IgD-negative memory B cell (primary cell): Measurements from ENCODE around the gene AAMP. TPM values are rescaled to one million over a fixed set of nuclear protein-coding genes. Genes with fewer than 3 reads are reported as not detected.

Experiments used
- H3K27ac Mint-ChIP-seq, 3 donors: one replicate each; pipeline ENCODE4 v1.8.0; 2020 to 2022; ENCODE audit warnings: mild to moderate bottlenecking in 3 of 3, mixed read lengths in 3 of 3, moderate library complexity in 1 of 3
- H3K27me3 Mint-ChIP-seq: one replicate; pipeline ENCODE4 v1.8.0; 2021; ENCODE audit warnings: mixed read lengths
- H3K36me3 Mint-ChIP-seq: one replicate; pipeline ENCODE4 v1.8.0; 2020; ENCODE audit warnings: mild to moderate bottlenecking, mixed read lengths
- H3K4me1 Mint-ChIP-seq, 3 donors: one replicate each; pipeline ENCODE4 v1.8.0; 2020 to 2022; ENCODE audit warnings: mixed read lengths in 3 of 3, mild to moderate bottlenecking in 1 of 3
- H3K4me3 Mint-ChIP-seq, 4 donors: one replicate each; pipeline ENCODE4 v1.8.0; 2020 to 2022; ENCODE audit warnings: mild to moderate bottlenecking in 4 of 4, mixed read lengths in 4 of 4, moderate library complexity in 3 of 4
- H3K9me3 Mint-ChIP-seq, 3 donors: one replicate each; pipeline ENCODE4 v1.8.0; 2020 to 2021; ENCODE audit warnings: mixed read lengths in 3 of 3, mild to moderate bottlenecking in 1 of 3
- polyA plus RNA-seq: library from polyadenylated mRNA; unstranded; fragments of 300-500 nt; fragmentation: Illumina TruSeq; gene quantifications from one replicate; pipeline ENCODE4 v1.2.3, GENCODE V29; 2021

The AAMP gene
- polyA plus RNA-seq, 1 donor from 2014 or later = 82.0 TPM

DNA sequence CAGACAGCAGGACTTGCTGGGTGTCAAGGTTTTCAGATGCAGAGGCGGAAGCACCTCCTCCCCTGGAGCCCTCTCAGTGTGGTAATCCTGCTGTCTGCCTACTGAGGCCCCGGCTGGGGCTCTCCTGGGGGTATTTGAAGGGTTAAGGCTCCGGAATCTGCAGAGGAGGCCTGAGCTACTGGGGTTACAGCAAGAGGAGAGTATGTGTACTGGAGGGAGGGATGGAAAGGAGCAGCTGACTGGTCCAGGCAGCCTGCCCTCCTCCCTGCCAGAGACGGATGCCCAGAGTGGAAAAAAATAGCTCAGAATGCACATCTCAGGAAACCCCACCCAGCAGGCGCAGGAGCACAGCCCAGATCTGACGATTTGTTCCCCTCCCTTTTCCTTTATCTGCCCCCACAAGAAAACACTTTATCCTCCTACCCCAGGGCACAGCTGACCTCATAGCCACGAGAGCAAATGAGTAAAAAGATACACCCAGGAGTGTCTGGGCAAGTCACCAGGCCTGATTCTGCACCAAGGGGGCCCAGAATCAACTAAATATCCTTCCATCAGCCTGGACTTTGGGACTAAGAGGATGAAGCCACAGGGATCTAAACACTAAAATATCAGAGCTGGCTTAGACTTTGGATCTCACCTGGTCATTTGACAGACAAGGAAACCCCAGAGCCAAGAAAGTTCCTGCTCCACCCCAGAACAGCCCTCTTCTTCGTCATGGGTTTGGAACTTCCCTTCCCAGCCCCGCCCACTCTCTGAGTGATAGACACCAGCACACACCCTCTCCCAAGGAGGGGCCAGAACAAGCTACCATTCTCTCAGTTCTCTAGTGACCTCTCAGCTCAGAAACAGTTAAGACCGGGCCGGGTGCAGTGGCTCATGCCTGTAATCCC is 16.9 kb upstream of the AAMP start:
- peak overlapping the region; percentile 89 to 99 (median 96) for H3K4me3 Mint-ChIP-seq
- no peaks in the 10 kb centered on the region for H3K9me3 Mint-ChIP-seq
- peak overlapping the region; percentile 98 to 100 (median 99) for H3K27ac Mint-ChIP-seq
- peaks cover 44 to 64% (median 61%) of the 10 kb centered on the region in 3 donors for H3K4me1 Mint-ChIP-seq
- peaks cover 3% of the 10 kb centered on the region for H3K36me3 Mint-ChIP-seq
- H3K27me3 Mint-ChIP-seq = peaks cover 2% of the 10 kb centered on the region

DNA sequence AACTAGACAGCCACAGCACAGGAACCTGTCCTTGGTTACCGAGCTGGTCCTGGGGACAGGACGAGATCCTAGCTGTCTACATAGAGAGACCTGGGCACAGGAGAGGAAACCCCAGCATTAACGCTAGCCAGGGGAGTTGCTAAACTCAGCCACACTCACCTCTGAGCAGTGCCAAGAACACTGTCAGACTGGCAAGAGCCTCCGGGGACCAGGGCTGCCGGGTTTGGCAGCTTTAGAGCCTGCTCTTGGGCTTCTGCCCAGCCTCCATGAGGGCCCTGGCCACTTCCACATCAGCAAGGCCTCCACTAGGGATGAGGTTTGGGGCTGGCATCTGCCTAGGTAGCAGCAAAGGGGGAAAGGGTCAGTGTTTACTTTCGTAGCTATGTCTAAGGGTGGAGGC is 15.7 kb upstream of the AAMP start:
- Mint-ChIP-seq H3K4me1 (peaks cover 37 to 57% (median 56%) of the 10 kb centered on the region in 3 donors), H3K36me3 (peaks cover 3% of the 10 kb centered on the region), H3K9me3 (no peaks in the 10 kb centered on the region), H3K27me3 (peaks cover 2% of the 10 kb centered on the region), H3K4me3 (peak overlapping the region; percentile 89 to 99 (median 96)), H3K27ac (peak overlapping the region; percentile 98 to 100 (median 99))

DNA sequence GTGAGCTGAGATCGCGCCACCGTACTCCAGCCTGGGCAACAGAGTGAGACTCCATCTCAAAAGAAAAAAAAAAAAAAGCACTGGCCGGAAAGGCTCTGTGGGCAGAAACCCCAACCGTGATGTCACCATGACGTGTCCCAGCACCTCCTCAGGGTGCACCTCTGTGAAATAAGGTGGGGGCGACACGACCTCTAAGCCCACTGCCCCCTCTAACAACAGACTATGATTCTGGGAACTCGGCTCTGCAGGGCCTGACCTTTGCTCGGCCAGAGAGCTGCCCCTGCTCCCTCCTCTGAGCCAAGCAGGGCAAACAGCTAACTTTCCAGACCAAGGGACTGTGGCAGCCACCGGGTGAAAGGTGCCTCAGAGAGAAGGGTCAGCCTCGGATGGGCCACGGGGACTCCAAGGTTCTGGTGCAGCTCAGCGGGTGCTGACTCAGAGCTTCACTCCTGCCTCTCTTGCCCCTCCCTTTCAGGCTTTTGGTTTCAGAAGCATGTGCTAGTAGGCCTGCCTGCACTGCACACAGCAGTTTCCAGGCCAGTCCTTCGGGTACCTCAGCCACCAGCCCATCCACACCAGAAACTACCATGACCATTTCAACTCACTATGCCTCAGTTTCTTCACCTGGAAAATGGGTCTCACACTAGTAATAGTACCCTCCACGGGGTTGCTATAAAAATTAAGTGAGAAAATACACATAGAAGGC is 14.3 kb upstream of the AAMP start:
- H3K9me3 Mint-ChIP-seq = no peaks in the 10 kb centered on the region
- H3K4me1 Mint-ChIP-seq = peaks cover 36 to 48% (median 46%) of the 10 kb centered on the region in 3 donors
- H3K36me3 Mint-ChIP-seq = peaks cover 3% of the 10 kb centered on the region
- H3K27ac Mint-ChIP-seq = peak overlapping the region; percentile 96 to 99 (median 98)
- H3K4me3 Mint-ChIP-seq = peak overlapping the region; percentile 41 to 97 (median 86)
- peaks cover 2% of the 10 kb centered on the region for H3K27me3 Mint-ChIP-seq

DNA sequence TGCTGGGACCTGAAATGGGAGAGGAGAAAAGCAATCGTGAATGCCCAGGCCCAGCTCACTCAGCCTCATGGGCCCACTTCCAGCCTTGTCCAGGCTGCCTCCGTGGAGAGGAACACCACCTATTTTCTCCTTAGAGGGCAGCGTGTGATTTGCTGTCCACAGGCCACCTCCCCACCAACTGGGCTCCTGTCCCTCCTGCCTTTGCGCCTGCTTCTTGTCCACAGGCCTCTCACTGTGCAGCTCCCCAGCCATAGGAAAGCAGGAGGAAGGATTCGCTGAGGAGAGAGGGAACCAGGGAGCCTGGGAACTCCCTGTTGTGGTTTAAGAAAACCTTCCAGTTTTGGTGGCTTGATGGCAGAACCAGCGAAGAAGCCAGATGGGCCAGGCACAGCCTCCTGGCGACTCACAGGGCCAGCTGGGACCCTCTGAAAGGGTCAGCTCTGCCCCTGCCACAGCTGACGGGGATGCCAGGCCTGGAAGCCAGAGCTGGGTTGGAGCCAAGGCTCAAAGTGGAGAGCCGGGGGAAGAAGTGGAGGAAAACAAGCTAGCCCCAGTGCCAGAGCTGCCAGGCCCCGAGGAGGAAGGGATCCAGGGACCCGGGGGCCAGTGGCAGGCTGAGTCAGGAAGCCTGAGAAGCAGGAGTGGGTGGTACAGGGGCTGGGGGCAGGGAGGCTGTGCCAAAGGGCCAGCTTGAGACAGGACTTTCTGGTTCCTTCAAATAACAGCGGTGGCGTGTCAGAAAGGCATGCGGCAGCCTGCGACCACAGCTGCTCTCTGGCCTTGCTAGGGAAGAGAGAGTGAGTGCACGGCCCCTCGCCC is 12.4 kb upstream of the AAMP start:
- peak overlapping the region in 2 of 4 donors; percentile 17 to 22 for H3K4me3 Mint-ChIP-seq
- peaks cover 2% of the 10 kb centered on the region for H3K27me3 Mint-ChIP-seq
- peaks cover 1% of the 10 kb centered on the region for H3K36me3 Mint-ChIP-seq
- H3K27ac Mint-ChIP-seq = peak overlapping the region in 2 of 3 donors; percentile 64 to 98
- H3K9me3 Mint-ChIP-seq = no peaks in the 10 kb centered on the region
- peaks cover 26 to 37% (median 34%) of the 10 kb centered on the region in 3 donors for H3K4me1 Mint-ChIP-seq

DNA sequence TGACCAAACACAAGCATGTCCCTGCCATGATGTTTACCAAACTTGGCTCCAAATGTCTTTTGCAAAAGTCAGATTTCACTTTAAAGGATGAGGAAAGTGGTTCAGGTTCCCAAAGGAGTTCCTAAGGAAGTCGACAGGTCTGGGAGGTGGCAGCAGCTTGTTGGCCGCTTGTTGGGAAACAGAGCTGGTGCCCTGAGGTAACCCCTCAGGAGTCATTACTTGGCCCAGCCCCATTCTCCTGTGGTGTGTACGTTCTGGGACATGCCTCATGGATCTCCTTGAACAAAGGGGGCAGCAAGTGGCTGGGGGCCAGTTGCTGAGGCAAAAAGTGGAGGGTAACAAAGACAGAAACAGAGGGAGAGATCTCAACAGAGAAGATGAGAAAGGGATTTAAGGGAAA is 11.5 kb upstream of the AAMP start:
- Mint-ChIP-seq H3K4me1 (peaks cover 16 to 28% (median 24%) of the 10 kb centered on the region in 3 donors), H3K36me3 (peaks cover 1% of the 10 kb centered on the region), H3K4me3 (no peak overlapping the region), H3K9me3 (no peaks in the 10 kb centered on the region), H3K27me3 (peaks cover 2% of the 10 kb centered on the region), H3K27ac (no peak overlapping the region)

DNA sequence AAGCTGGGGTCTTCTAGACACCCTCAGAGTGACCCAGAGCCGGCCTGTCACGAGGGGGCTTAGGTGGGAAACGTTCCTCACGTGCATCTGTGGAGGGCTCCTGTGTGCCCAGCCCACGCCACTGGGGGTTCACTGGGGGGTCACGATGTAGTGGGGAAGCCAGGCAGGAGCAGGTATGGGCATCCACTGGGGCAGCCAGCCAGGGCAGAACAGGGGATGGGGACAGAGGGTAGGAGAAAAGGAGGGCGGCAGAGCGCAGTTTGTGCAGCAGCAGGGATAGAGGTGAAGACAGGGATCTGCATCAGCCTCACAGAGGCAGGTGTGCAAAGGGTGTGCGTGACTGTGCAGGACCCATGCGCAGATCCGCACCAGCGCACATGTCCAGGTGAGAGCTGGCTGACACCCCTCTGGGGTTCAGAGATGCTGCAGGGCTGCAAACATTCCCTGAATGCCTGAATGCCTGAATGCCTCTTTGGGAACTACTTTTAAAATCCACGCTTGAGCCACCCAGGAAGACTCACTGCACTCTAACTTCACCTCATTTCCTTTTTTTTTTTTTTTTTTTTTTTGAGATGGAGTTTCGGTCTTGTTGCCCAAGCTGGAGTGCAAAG is 10.4 kb upstream of the AAMP start:
- H3K36me3 Mint-ChIP-seq = peaks cover 1% of the 10 kb centered on the region
- peaks cover 10 to 18% (median 16%) of the 10 kb centered on the region in 3 donors for H3K4me1 Mint-ChIP-seq
- H3K27ac Mint-ChIP-seq = peak overlapping the region; percentile 31 to 60 (median 35)
- H3K4me3 Mint-ChIP-seq = no peak overlapping the region
- no peaks in the 10 kb centered on the region for H3K9me3 Mint-ChIP-seq
- H3K27me3 Mint-ChIP-seq = no peaks in the 10 kb centered on the region

DNA sequence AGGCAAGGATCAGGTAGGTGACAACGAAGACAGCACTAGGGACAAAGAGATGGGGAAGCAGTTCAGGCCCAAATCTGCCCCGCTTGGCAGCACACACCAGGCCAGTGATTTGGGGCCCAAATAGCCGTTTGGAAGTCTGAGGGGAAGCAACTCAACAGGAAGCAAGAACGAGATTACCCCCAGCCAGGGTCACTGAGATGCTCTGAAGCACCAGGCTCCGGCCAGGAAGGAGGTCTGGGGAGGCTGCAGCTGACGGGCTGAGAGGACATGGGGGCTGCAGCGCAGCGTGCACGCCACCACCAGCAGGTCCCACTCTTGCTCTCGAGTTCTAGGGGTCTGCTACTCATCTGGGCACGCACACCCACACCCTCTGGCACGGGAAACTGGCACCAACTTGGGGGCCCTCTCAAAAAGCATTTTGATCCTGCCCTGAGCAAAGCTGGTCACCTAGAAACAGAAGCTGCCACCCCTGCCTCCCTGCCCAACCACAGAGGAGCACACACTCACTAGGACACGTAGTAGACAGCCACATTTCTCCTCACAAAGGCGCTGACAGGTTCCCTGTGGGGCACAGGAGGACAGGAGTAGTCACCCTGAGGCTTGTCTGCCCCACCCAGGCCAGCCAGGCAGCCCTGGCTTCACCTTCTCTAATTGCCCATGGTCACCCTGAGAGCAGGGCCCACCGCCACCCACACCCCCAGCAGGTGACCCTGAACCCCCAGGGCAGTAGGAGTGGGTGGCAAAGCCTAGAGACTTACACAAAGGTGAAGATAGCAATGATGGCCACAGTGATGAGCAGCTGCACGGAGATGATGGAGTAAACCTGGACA is 8.8 kb upstream of the AAMP start:
- peaks cover 1% of the 10 kb centered on the region for H3K36me3 Mint-ChIP-seq
- H3K9me3 Mint-ChIP-seq = no peaks in the 10 kb centered on the region
- peak overlapping the region in 1 of 3 donors; percentile 23 for H3K27ac Mint-ChIP-seq
- no peak overlapping the region for H3K4me3 Mint-ChIP-seq
- H3K27me3 Mint-ChIP-seq = no peaks in the 10 kb centered on the region
- H3K4me1 Mint-ChIP-seq = peaks cover 3 to 17% (median 14%) of the 10 kb centered on the region in 3 donors

DNA sequence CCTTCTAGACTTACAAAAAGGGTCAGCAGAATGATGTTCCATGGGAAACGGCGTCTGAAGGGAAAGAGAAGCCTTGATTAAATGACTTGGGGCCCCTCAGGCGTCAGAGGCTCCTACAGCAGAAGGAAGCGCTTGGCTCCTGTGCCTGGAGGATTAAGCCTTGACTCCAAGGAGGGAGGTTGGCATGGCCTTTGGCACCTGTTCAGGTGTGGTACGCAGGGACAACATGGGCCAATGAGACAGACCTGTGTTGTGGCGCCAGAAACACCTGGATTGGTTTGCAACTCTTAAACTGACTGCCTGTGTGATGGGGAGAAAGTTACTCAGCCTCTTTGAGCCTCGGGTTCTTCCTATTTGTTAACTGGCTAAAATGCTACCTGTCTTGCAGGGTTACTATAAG is 8.0 kb upstream of the AAMP start:
- H3K4me1 Mint-ChIP-seq = peaks cover 5 to 17% (median 14%) of the 10 kb centered on the region in 3 donors
- H3K36me3 Mint-ChIP-seq = no peaks in the 10 kb centered on the region
- no peaks in the 10 kb centered on the region for H3K27me3 Mint-ChIP-seq
- no peak overlapping the region for H3K4me3 Mint-ChIP-seq
- H3K27ac Mint-ChIP-seq = no peak overlapping the region
- no peaks in the 10 kb centered on the region for H3K9me3 Mint-ChIP-seq

DNA sequence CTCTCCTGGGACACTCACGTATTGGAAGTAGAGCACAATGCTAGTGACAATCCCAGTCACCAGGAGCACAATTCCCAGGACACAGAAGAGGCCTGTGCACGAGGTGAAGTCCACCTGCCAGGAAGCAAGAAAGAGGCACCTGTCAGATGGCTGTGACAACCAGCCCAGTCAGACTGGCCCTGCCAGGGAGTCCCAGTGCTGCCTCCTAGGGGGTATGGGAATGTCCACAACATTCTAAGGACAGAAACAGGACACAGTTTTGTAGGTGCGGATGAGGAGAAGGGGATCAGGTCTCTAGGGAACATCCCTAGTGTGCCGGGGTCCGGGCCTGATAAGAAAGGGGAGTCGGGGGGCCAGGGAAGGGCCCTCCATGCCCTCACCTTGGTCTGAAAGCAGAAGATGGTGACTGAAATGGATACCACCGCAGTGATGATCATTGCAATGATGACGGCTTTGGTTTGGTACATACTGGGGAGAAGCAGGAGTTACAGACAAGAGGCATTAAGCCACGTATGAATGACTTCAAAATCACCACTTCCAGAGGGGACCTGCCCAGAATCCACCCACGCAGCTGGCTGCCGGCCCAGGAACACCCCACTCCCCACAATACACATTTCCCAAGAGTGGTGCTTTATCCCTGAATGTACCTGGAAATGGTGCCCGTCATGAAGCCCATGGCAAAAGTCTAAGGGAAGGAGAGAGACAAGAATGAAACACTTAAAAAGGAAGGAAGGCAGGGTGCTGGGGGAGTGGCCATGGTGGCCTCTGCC is 7.2 kb upstream of the AAMP start:
- no peaks in the 10 kb centered on the region for H3K36me3 Mint-ChIP-seq

DNA sequence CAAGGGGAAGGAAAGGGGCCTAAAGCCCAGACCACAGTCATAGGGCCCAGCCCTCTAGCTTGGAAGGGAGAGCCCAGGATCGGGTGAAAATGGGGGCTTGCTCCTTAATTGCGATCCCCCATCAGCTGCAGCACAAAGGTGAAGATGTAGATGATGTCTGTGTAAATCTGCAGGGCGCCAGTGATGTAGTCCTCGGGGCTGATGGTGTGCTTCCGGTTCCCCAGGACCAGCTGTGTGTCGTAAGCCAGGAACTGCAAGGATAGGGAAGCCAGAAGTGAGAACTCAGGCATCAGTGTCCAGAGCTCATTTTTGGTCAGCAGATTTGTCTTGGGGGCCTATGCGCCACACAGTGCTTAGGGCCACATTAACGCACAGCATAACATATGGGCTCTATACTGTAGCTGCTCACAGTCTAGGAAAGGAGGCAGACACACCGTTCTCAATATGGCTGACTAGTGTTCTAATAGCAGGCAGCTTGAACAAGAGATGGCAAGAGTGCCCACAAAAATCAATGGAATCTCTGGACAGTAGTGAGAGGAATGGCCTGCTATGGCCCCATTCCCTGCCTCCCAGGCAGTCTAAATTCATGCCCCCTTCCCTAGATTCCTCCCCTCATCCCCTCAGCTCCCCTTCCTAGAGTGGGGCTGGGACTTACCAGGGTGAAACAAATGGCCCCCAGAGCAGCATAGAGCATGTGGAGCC is 5.6 kb upstream of the AAMP start:
- H3K9me3 Mint-ChIP-seq = no peaks in the 10 kb centered on the region
- peaks cover 16 to 34% (median 25%) of the 10 kb centered on the region in 3 donors for H3K4me1 Mint-ChIP-seq
- H3K36me3 Mint-ChIP-seq = no peaks in the 10 kb centered on the region
- H3K4me3 Mint-ChIP-seq = peak overlapping the region in 1 of 4 donors; percentile 60
- H3K27ac Mint-ChIP-seq = peak overlapping the region in 2 of 3 donors; percentile 23 to 79
- no peaks in the 10 kb centered on the region for H3K27me3 Mint-ChIP-seq

More for the DNA sequence above, 7.2 kb upstream of the AAMP start:
- Mint-ChIP-seq H3K9me3 (no peaks in the 10 kb centered on the region), H3K4me1 (peaks cover 6 to 23% (median 19%) of the 10 kb centered on the region in 3 donors), H3K4me3 (no peak overlapping the region), H3K27me3 (no peaks in the 10 kb centered on the region), H3K27ac (peak overlapping the region in 1 of 3 donors; percentile 79)

DNA sequence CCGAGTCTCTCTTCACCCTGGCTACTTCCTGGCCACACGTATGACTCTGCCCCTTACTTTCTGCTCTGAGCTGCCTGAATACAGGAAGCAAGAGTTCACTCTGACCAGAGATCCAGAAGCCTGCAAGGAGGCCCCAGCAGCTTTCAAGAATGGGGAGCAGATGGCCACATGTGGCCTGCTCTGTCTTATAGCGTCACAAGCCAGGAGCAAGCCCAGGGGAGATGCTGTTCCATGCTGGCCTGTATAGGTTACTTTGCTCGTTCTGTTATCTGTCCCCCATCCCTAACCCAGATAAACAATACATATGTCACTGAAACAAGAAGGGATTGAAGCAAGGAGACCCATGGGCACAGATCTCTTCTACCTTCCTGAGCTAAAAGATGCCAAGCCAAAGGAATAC is 4.6 kb upstream of the AAMP start:
- H3K36me3 Mint-ChIP-seq = no peaks in the 10 kb centered on the region
- no peaks in the 10 kb centered on the region for H3K27me3 Mint-ChIP-seq
- peak overlapping the region in 1 of 4 donors; percentile 47 for H3K4me3 Mint-ChIP-seq
- H3K9me3 Mint-ChIP-seq = no peaks in the 10 kb centered on the region
- peak overlapping the region; percentile 63 to 94 (median 79) for H3K27ac Mint-ChIP-seq
- H3K4me1 Mint-ChIP-seq = peaks cover 23 to 36% (median 27%) of the 10 kb centered on the region in 3 donors

DNA sequence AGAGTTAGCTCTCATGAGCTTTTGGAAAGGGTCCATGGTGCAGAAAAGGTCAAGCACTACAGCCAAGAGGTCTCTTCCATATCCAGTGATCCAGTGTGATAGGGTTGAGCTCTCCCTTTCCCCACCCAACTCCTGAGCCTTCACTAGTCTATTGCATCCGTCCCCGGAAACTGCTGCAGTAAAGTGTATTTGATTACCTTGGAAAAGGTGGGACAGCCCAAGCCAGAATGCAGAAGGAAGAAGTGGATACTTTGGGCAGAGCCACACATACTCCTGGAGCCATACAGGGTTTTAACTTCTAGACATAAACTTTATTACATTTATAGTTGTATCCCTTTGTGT is 3.9 kb upstream of the AAMP start:
- peak overlapping the region in 2 of 4 donors; percentile 47 to 68 for H3K4me3 Mint-ChIP-seq
- peaks cover 2% of the 10 kb centered on the region for H3K27me3 Mint-ChIP-seq
- peak overlapping the region; percentile 73 to 94 (median 79) for H3K27ac Mint-ChIP-seq
- H3K9me3 Mint-ChIP-seq = no peaks in the 10 kb centered on the region
- no peaks in the 10 kb centered on the region for H3K36me3 Mint-ChIP-seq
- peaks cover 23 to 42% (median 30%) of the 10 kb centered on the region in 3 donors for H3K4me1 Mint-ChIP-seq
